Measurements from ENCODE around the gene CACNA1B.

DNA sequence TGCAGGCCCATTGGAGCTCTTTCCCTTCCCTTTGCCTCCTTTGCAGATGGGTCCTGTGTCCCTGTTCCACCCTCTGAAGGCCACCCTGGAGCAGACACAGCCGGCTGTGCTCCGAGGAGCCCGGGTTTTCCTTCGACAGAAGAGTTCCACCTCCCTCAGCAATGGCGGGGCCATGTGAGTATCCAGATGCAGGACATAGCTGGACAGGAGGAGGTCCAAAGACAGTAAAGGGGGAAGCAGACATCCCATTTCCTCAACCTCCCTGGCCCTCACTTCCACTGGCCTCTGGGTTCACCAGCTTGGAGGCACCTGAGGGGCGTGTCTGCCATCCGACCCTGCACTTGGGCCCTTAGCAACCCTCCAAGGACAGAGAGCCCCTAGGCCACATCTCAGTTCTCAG is 237.9 kb downstream of the CACNA1B start:
- TF ChIP-seq CTCF (IDR thresholded peaks at IDR 0.05) = no peak
- TF ChIP-seq POLR2A (IDR thresholded peaks at IDR 0.05) = no peak
